Suprapubic skin (tissue), 4 donors: Measurements from ENCODE around the gene NATD1. TPM values are rescaled to one million over a fixed set of nuclear protein-coding genes. Genes with fewer than 3 reads are reported as not detected.

Experiments
- DNase-seq, 2 donors: peaks; one replicate each; pipeline ENCODE4 v3.0.0-alpha.2; 2019; ENCODE audit warnings: low spot score in 2 of 2
- H3K27ac ChIP-seq: fragments of 200-600 bp; sonication (generic); one replicate; pipeline ENCODE4 v1.5.1; 2019
- H3K27me3 ChIP-seq: fragments of 200-600 bp; sonication (generic); one replicate; pipeline ENCODE4 v1.5.1; 2019
- H3K36me3 ChIP-seq: fragments of 200-600 bp; sonication (generic); one replicate; pipeline ENCODE4 v1.5.1; 2019
- H3K4me1 ChIP-seq: fragments of 200-600 bp; sonication (generic); one replicate; pipeline ENCODE4 v1.5.1; 2019
- H3K4me3 ChIP-seq: fragments of 200-600 bp; sonication (generic); one replicate; pipeline ENCODE4 v1.5.1; 2019; ENCODE audit warnings: mild to moderate bottlenecking
- H3K9me3 ChIP-seq: fragments of 200-600 bp; sonication (generic); one replicate; pipeline ENCODE4 v1.5.1; 2019
- EP300 ChIP-seq: sonication (generic); formaldehyde crosslinking; IDR thresholded peaks from one replicate; pipeline ENCODE4 v1.6.1; 2017; ENCODE audit warnings: antibody characterized with exemption
- POLR2A ChIP-seq, 2 donors: fragments of 450-650 bp; IDR thresholded peaks; one replicate each; pipeline ENCODE4 v1.6.1; 2017; ENCODE audit warnings: antibody characterized with exemption in 2 of 2, mild to moderate bottlenecking in 2 of 2, moderate library complexity in 2 of 2
- POLR2AphosphoS5 ChIP-seq, 3 donors: sonication (generic); formaldehyde crosslinking; IDR thresholded peaks; one replicate each; pipeline ENCODE4 v1.6.1; 2017; ENCODE audit warnings: antibody characterized with exemption in 3 of 3
- WGBS: methylation state at CpG from one replicate; pipeline ENCODE4 v1.1.5; 2018; 5-methylcytosine and 5-hydroxymethylcytosine counted together
- total RNA-seq, 4 donors: library from RNA; depleted of rRNA; stranded (reverse); fragments of >200 nt; gene quantifications; one replicate each; pipeline ENCODE4 v1.1.0, GENCODE V29; 2016
- TF ChIP-seq, protein P1 (sequence below), 2 donors: fragments of 200-600 bp in 1 of 2; fragments of 450-650 bp in 1 of 2; sonication (generic) in 1 of 2; IDR thresholded peaks; one replicate each; pipeline ENCODE4 v1.5.1; 2016 to 2019; ENCODE audit warnings: antibody characterized with exemption in 2 of 2, mild to moderate bottlenecking in 1 of 2, moderate library complexity in 1 of 2

Gene NATD1
- total RNA-seq, 4 donors from 2014 or later, result 11.2 to 21.1 (median 14.6) TPM

DNA sequence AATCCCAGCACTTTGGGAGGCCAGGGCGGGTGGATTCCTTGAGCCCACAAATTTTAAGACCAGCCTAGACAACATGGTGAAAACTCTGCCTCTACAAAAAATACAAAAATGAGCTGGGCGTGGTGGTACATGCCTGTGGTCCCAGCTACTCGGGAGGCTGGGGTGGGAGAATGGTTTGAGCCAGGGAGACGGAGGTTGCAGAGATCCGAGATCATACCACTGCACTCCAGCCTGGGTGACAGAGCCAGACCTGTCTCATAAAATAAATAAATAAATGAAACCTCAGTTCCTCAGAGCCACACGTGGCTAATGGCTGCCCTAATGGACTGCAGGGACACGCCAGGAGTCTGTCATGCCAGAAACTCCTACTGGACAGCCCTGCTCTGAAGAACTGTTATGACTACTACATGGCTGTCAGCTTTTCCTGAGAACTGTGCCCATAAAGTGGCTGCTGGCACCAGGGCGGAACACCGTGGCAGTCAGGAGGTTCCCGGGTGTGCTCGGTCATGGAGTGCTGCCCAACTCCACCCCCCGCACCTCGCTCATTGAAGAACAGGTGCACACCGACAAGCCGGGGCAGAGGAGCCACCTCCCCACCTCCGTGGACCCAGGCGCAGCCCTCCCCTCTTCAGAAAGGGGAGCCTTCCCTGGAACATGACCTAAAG lies 43.6 kb downstream of the NATD1 start:
- 41% methylated on average over 12 of the region's 17 CpGs for WGBS
- no peak for DNase-seq
- TF ChIP-seq POLR2AphosphoS5 (IDR thresholded peaks at IDR 0.05), result no peak
- TF ChIP-seq EP300, result no peak
- TF ChIP-seq POLR2A (IDR thresholded peaks at IDR 0.05), result no peak
- TF ChIP-seq, protein P1, sequence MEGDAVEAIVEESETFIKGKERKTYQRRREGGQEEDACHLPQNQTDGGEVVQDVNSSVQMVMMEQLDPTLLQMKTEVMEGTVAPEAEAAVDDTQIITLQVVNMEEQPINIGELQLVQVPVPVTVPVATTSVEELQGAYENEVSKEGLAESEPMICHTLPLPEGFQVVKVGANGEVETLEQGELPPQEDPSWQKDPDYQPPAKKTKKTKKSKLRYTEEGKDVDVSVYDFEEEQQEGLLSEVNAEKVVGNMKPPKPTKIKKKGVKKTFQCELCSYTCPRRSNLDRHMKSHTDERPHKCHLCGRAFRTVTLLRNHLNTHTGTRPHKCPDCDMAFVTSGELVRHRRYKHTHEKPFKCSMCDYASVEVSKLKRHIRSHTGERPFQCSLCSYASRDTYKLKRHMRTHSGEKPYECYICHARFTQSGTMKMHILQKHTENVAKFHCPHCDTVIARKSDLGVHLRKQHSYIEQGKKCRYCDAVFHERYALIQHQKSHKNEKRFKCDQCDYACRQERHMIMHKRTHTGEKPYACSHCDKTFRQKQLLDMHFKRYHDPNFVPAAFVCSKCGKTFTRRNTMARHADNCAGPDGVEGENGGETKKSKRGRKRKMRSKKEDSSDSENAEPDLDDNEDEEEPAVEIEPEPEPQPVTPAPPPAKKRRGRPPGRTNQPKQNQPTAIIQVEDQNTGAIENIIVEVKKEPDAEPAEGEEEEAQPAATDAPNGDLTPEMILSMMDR (IDR thresholded peaks at IDR 0.05), result no peak
- Histone ChIP-seq H3K27me3 (no peaks in the 10 kb centered on the region), H3K4me1 (peaks cover 62% of the 10 kb centered on the region), H3K9me3 (no peaks in the 10 kb centered on the region), H3K4me3 (no peak overlapping the region), H3K36me3 (peaks cover 5% of the 10 kb centered on the region), H3K27ac (peak overlapping the region; percentile 57)

DNA sequence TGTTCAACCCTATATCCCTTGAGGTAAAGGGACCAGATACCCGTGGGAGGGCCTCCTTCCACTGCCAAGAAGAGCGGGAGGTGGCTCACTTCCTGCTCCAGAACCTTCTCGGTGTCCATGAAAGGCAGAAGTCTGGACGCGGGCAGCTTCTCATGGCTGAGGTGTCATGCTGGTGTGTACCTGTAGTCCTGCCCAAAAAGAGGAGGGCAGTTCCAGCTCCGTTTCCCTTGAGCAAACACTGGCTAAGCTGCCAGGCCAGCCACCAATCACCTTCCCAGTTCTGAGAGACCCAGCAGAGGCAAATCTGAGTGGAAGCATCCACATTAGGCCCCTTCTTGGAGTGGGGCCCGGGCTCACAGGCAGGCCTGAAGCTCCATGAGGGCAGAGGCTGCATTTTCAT lies 44.9 kb downstream of the NATD1 start:
- H3K4me3 ChIP-seq, result no peak overlapping the region
- H3K27ac ChIP-seq, result peak overlapping the region; percentile 57
- TF ChIP-seq POLR2AphosphoS5 (IDR thresholded peaks at IDR 0.05) (no peak), POLR2A (IDR thresholded peaks at IDR 0.05) (no peak), EP300 (no peak)
- TF ChIP-seq, protein P1 (IDR thresholded peaks at IDR 0.05), result no peak
- peaks cover 5% of the 10 kb centered on the region for H3K36me3 ChIP-seq
- H3K27me3 ChIP-seq, result no peaks in the 10 kb centered on the region
- H3K9me3 ChIP-seq, result no peaks in the 10 kb centered on the region
- DNase-seq, result no peak
- WGBS, result 65% methylated on average over 6 of the region's 7 CpGs
- H3K4me1 ChIP-seq, result peaks cover 67% of the 10 kb centered on the region

DNA sequence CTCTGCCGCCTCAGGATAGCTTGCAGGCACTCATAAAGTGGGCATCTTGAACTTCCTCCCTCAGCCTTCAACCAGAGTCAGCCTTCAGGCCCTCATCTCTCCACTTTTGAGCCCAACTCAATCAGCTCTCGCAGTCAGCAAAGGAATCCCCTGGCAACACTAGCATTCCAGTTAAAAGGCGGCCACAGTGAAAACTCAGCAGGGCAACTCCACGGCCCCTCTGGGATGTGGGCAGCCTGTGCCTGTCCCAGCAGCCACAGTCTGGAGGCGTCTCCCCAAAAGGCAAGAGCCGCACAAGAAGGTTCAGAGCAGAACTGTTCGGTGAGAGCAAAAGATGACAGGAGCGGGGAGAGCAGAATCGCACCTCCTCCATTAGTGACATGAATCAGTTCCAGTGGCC lies 48.3 kb downstream of the NATD1 start:
- peaks cover 5% of the 10 kb centered on the region for H3K36me3 ChIP-seq
- H3K4me3 ChIP-seq, result no peak overlapping the region
- H3K4me1 ChIP-seq, result peaks cover 67% of the 10 kb centered on the region
- WGBS, result 77% methylated on average over 9 of the region's 9 CpGs
- DNase-seq, result no peak
- no peaks in the 10 kb centered on the region for H3K27me3 ChIP-seq
- H3K9me3 ChIP-seq, result no peaks in the 10 kb centered on the region
- no peak for TF ChIP-seq POLR2AphosphoS5 (IDR thresholded peaks at IDR 0.05)
- no peak for TF ChIP-seq POLR2A (IDR thresholded peaks at IDR 0.05)
- no peak overlapping the region for H3K27ac ChIP-seq

DNA sequence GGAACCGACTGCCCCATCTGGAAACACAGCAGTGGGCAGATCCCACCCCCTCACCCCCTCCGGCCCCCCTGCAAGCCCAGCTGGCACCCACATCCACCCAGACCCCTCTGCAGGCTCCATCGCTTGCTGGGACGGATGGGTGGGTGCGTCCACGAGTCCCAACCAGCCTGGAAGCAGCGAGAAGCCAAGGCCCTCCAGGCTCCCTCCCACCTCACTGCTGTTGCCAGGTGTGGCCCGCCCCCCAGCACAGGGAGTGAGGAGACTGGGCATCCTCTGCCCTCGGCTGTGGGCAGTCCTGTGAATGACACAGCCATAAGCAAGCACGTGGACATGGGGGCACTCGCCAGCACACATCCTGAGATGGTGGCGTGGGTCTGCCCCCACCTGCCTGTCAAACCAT lies 50.7 kb downstream of the NATD1 start:
- H3K36me3 ChIP-seq, result peaks cover 16% of the 10 kb centered on the region
- no peaks in the 10 kb centered on the region for H3K27me3 ChIP-seq
- TF ChIP-seq, protein P1 (IDR thresholded peaks at IDR 0.05), result no peak
- TF ChIP-seq POLR2A (IDR thresholded peaks at IDR 0.05) (no peak), EP300 (no peak), POLR2AphosphoS5 (IDR thresholded peaks at IDR 0.05) (no peak)
- no peak overlapping the region for H3K27ac ChIP-seq
- DNase-seq, result no peak
- WGBS, result 100% methylated on average over 1 of the region's 12 CpGs
- no peak overlapping the region for H3K4me3 ChIP-seq
- no peaks in the 10 kb centered on the region for H3K9me3 ChIP-seq
- peaks cover 71% of the 10 kb centered on the region for H3K4me1 ChIP-seq

DNA sequence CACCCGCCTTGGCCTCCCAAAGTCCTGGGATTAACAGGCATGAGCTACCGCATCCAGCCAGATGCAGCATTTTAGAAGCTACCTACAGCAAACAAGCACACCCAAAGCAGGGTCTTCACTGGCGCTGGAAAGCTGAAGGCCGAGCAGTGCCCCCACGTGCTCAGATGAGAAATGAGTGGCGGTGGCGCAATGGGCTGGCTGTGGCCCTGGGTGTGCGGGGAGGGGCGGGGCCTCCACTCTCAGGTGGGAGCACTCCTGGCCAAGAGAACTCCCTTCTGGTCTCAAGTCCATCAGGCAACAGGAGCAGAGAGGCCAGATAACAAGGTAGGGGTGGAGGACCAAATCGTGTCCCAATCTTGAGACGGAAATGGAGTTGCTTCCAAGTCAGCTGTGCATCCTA lies 51.3 kb downstream of the NATD1 start:
- H3K4me3 ChIP-seq, result no peak overlapping the region
- no peak for DNase-seq
- TF ChIP-seq EP300 (no peak), POLR2A (IDR thresholded peaks at IDR 0.05) (no peak), POLR2AphosphoS5 (IDR thresholded peaks at IDR 0.05) (no peak)
- TF ChIP-seq, protein P1 (IDR thresholded peaks at IDR 0.05), result no peak
- whole genome bisulfite sequencing, result 94% methylated on average over 4 of the region's 11 CpGs
- H3K36me3 ChIP-seq, result peaks cover 18% of the 10 kb centered on the region
- peaks cover 77% of the 10 kb centered on the region for H3K4me1 ChIP-seq
- no peak overlapping the region for H3K27ac ChIP-seq
- H3K27me3 ChIP-seq, result no peaks in the 10 kb centered on the region
- no peaks in the 10 kb centered on the region for H3K9me3 ChIP-seq

DNA sequence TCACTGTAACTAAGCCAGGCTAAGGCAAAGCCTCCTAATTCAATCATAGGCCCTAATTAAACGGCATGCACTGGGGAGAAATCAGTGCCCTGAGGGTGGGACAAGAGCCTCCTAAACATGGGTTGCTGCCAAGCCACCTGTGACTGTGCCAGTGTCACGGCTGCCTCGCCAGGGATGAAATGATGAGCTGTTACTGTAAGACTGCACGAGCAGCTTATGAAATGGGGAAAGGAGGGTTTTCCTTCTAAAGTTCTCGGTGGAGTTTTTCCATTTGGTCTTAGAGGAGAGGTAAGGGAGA lies 52.0 kb downstream of the NATD1 start:
- no peaks in the 10 kb centered on the region for H3K9me3 ChIP-seq
- H3K4me3 ChIP-seq, result no peak overlapping the region
- no peak for DNase-seq
- TF ChIP-seq POLR2AphosphoS5 (IDR thresholded peaks at IDR 0.05) (no peak), EP300 (no peak), POLR2A (IDR thresholded peaks at IDR 0.05) (no peak)
- TF ChIP-seq, protein P1 (IDR thresholded peaks at IDR 0.05), result no peak
- WGBS, result 30% methylated on average over 5 of the region's 5 CpGs
- no peaks in the 10 kb centered on the region for H3K27me3 ChIP-seq
- peaks cover 18% of the 10 kb centered on the region for H3K36me3 ChIP-seq
- H3K4me1 ChIP-seq, result peaks cover 82% of the 10 kb centered on the region
- peak overlapping the region; percentile 50 for H3K27ac ChIP-seq
